Measurements from ENCODE around the gene USP50. TPM values are rescaled to one million over a fixed set of nuclear protein-coding genes. Genes with fewer than 3 reads are reported as not detected.
"Not testable (repeated sequence)": the region's sequence is repeated elsewhere in the genome, so short reads cannot be mapped to it uniquely, and the experiment has no call there.

USP50 gene
- total RNA-seq, 1 donor from 2014 or later = not detected

- TF ChIP-seq CTCF (IDR thresholded peaks at IDR 0.05; ENCODE audit: insufficient read depth, low read length, severe bottlenecking) = no peak
- FAIRE-seq (no peak), DNase-seq (ENCODE audit: low read depth) (no peak)
- H3K4me3 ChIP-seq (ENCODE audit: low read depth, low read length) = no peak overlapping the region
- no peaks in the 10 kb centered on the region for H3K36me3 ChIP-seq (ENCODE audit: control insufficient read depth, insufficient read depth, low read length)
- H3K27me3 ChIP-seq (ENCODE audit: control insufficient read depth, insufficient read depth, low read length) = no peaks in the 10 kb centered on the region
Measured at GRCh38 chr15:50523851-50524251, 22.6 kb downstream of the USP50 start.

- FAIRE-seq = no peak
Measured at GRCh38 chr15:50519740-50520425, 26.6 kb downstream of the USP50 start.

GRCh38 chr15:50513001-50513400, 33.5 kb downstream of the USP50 start:
- FAIRE-seq (no peak), DNase-seq (ENCODE audit: low read depth) (no peak)
- H3K27me3 ChIP-seq (ENCODE audit: control insufficient read depth, insufficient read depth, low read length) = no peaks in the 10 kb centered on the region
- H3K4me3 ChIP-seq (ENCODE audit: low read depth, low read length) = no peak overlapping the region
- TF ChIP-seq CTCF (IDR thresholded peaks at IDR 0.05; ENCODE audit: insufficient read depth, low read length, severe bottlenecking) = no peak
- no peaks in the 10 kb centered on the region for H3K36me3 ChIP-seq (ENCODE audit: control insufficient read depth, insufficient read depth, low read length)

More at GRCh38 chr15:50519740-50520425, 26.6 kb downstream of the USP50 start:
- H3K36me3 ChIP-seq (ENCODE audit: control insufficient read depth, insufficient read depth, low read length) = no peaks in the 10 kb centered on the region
- TF ChIP-seq CTCF (IDR thresholded peaks at IDR 0.05; ENCODE audit: insufficient read depth, low read length, severe bottlenecking) = no peak
- no peaks in the 10 kb centered on the region for H3K27me3 ChIP-seq (ENCODE audit: control insufficient read depth, insufficient read depth, low read length)
- no peak for DNase-seq (ENCODE audit: low read depth)
- no peak overlapping the region for H3K4me3 ChIP-seq (ENCODE audit: low read depth, low read length)

- H3K27me3 ChIP-seq (ENCODE audit: control insufficient read depth, insufficient read depth, low read length) = no peaks in the 10 kb centered on the region
- no peak for TF ChIP-seq CTCF (IDR thresholded peaks at IDR 0.05; ENCODE audit: insufficient read depth, low read length, severe bottlenecking)
- H3K4me3 ChIP-seq (ENCODE audit: low read depth, low read length) = no peak overlapping the region
- no peak for FAIRE-seq
- H3K36me3 ChIP-seq (ENCODE audit: control insufficient read depth, insufficient read depth, low read length) = no peaks in the 10 kb centered on the region
- DNase-seq (ENCODE audit: low read depth) = no peak
Measured at GRCh38 chr15:50506121-50506520, 40.3 kb downstream of the USP50 start.

GRCh38 chr15:50505656-50506055, 40.8 kb downstream of the USP50 start:
- not testable (repeated sequence) for H3K27me3 ChIP-seq (ENCODE audit: control insufficient read depth, insufficient read depth, low read length); H3K4me3 ChIP-seq (ENCODE audit: low read depth, low read length); H3K36me3 ChIP-seq (ENCODE audit: control insufficient read depth, insufficient read depth, low read length); FAIRE-seq; DNase-seq (ENCODE audit: low read depth)

- DNase-seq (ENCODE audit: low read depth) = no peak
- no peak overlapping the region for H3K4me3 ChIP-seq (ENCODE audit: low read depth, low read length)
- FAIRE-seq = no peak
- no peak for TF ChIP-seq CTCF (IDR thresholded peaks at IDR 0.05; ENCODE audit: insufficient read depth, low read length, severe bottlenecking)
- no peaks in the 10 kb centered on the region for H3K27me3 ChIP-seq (ENCODE audit: control insufficient read depth, insufficient read depth, low read length)
- H3K36me3 ChIP-seq (ENCODE audit: control insufficient read depth, insufficient read depth, low read length) = peaks cover 2% of the 10 kb centered on the region
Measured at GRCh38 chr15:50503144-50503543, 43.3 kb downstream of the USP50 start.
